ENCODE measurements around the gene SRXN1.

Gene SRXN1

DNA sequence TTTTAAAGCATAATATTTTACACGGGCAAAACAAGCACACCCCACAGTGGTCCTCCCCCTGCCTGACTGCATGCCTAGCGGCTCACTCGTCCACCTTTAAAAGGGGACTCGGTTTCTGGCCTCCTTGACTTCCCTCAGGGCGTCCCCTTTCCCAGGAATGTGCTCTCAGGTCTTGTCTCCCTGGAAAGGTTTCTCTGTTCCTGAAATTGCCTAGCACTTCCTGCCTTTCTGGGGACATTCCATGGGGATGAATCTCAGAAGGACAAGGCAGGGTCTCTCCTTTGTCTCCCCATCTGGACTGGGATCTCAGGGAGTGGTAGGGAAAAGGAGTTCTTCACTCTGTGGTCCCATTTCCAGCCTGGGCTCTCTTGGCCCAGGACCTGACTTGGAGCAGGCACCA lies 47.8 kb downstream of the SRXN1 start:
- no peak for DNase-seq (ENCODE audit: low read depth)

GRCh38 chr20:603116-603640 lies 49.8 kb downstream of the SRXN1 start:
- no peak for DNase-seq (ENCODE audit: low read depth)

GRCh38 chr20:602111-602970 lies 50.7 kb downstream of the SRXN1 start:
- no peak for DNase-seq (ENCODE audit: low read depth)

- no peak for DNase-seq (ENCODE audit: low read depth)
These were observed 52.3 kb downstream of the SRXN1 start for GRCh38 chr20:600736-601135.

- no peak for DNase-seq (ENCODE audit: low read depth)
These were observed 52.9 kb downstream of the SRXN1 start for GRCh38 chr20:600141-600540.

DNA sequence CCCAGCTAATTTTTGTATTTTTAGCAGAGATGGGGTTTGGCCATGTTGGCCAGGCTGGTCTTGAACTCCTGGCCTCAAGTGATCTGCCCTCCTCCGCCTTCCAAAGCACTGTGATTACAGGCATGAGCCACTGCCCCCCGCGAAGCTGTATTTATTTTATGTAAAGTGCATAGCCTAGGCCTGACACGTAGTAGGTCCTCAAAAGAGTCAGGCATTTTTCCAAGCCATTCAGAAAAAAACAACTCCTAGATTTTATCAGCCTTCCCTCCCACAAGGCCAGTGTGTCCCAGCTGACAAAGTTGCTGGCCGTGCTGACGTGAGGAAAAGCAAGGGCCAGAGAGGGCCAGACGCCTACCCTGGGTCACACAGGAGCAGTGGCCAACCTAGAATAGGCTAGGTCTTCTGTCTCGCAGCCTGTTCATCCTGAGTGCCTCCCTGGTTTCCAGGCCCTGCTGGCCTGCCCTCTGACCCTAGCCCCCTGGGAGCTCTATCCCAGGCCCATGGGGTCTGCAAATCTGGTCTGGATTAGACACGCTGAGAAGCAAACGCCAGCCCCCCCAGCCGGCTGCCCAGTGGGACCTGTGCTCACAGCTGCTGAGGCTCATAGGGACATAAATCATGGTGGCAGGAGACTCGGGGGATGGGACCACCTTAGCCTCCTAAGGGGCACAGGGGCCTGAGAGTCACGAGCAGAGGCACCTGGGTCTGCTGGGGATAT lies 54.7 kb downstream of the SRXN1 start:
- no peak for DNase-seq (ENCODE audit: low read depth)

DNA sequence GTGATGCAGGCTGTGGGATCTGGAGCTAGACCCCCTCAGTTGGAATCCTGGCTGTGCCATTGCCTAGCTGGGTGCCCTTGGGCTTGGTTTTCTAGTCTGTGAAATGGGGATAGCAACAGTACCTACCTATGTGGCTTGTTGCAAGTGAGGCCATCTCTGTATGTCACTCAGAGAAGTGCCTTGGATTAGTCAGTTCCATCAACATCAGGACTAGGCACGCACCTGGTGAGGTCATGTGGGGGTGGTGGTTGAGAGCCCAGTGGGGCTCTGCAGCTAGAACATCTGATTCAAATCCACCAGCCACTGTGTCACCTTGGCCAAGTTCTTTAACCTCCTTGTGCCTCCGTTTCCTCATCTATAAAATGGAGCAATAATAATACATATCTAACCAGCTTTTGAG lies 55.4 kb downstream of the SRXN1 start:
- no peak for DNase-seq (ENCODE audit: low read depth)
